Measurements from ENCODE around the gene IFI27. TPM values are rescaled to one million over a fixed set of nuclear protein-coding genes. Genes with fewer than 3 reads are reported as not detected.

Gene IFI27
- total and polyA plus RNA-seq, 2 donors (not counting 1 experiment from before 2014, with no cell fraction given) = 0.15 to 0.81 TPM

GRCh38 chr14:94142247-94142646 is 31.7 kb downstream of the IFI27 start:
- no CpG with 5 or more reads among the region's 3 CpGs for WGBS (ENCODE audit: insufficient coverage)
- no peak overlapping the region for H3K4me3 Mint-ChIP-seq
- Histone ChIP-seq H2AFZ (ENCODE audit: insufficient read depth, low read depth, low read length, poor library complexity, severe bottlenecking) (no peak overlapping the region), H3K36me3 (replicated peaks in 1 of 2; ENCODE audit: control extremely low read depth in 1 of 2, control insufficient read depth in 1 of 2, extremely low read depth in 1 of 2, insufficient read depth in 2 of 2, low read length in 1 of 2) (no peaks in the 10 kb centered on the region), H4K20me1 (ENCODE audit: control insufficient read depth, insufficient read depth, low read length, poor library complexity, severe bottlenecking) (no peaks in the 10 kb centered on the region), H3K4me1 (ENCODE audit: control insufficient read depth in 2 of 2, insufficient read depth in 2 of 2, low read length in 2 of 2) (no peaks in the 10 kb centered on the region), H3K9me3 (ENCODE audit: control extremely low read depth in 1 of 3, control insufficient read depth in 2 of 3, insufficient read depth in 1 of 3, low read length in 2 of 3) (no peaks in the 10 kb centered on the region), H3K4me3 (ENCODE audit: control extremely low read depth in 1 of 5, extremely low read depth in 1 of 5, insufficient read depth in 1 of 5, low read depth in 2 of 5, low read length in 4 of 5) (no peak overlapping the region), H3K79me2 (ENCODE audit: control insufficient read depth, insufficient read depth, low read length) (no peaks in the 10 kb centered on the region), H3K4me2 (replicated peaks; ENCODE audit: low read depth, low read length, poor library complexity, severe bottlenecking) (no peak overlapping the region), H3K27me3 (replicated peaks in 1 of 4; ENCODE audit: control extremely low read depth in 1 of 4, control insufficient read depth in 3 of 4, insufficient read depth in 4 of 4, low read length in 3 of 4) (peaks cover 0 to 2% (median 0%) of the 10 kb centered on the region in 4 experiments), H3K9ac (ENCODE audit: low read length) (no peak overlapping the region), H3K27ac (ENCODE audit: low read length in 2 of 2) (no peak overlapping the region)
- TF ChIP-seq CTCF (IDR thresholded peaks at IDR 0.05) (no peak), EZH2 (IDR thresholded peaks at IDR 0.05; ENCODE audit: borderline replicate concordance, insufficient read depth, low read depth, low read length, poor library complexity, severe bottlenecking) (no peak)
- POLR2A ChIA-PET = no interaction called here
- DNase-seq (no peak), ATAC-seq (ENCODE audit: low read depth) (no peak)
- intact Hi-C loops (cut with micrococcal nuclease) = no loop called here
- no peaks in the 10 kb centered on the region for H3K9me3 Mint-ChIP-seq (ENCODE audit: insufficient read depth)
- H3K27me3 Mint-ChIP-seq = peaks cover 5% of the 10 kb centered on the region
- H3K27ac Mint-ChIP-seq = no peak overlapping the region
- CTCF ChIA-PET = interaction anchor here (1.1 to 9.4 kb wide), 5 partner anchors 10 to 106 kb away, joined by 3 to 195 read pairs (median 10); no protein-coding TSS in a partner anchor
- peaks cover 4% of the 10 kb centered on the region for H3K4me1 Mint-ChIP-seq

GRCh38 chr14:94142836-94143235 is 32.3 kb downstream of the IFI27 start:
- intact Hi-C loops (cut with micrococcal nuclease) = no loop called here
- DNase-seq = no peak
- peaks cover 4% of the 10 kb centered on the region for H3K4me1 Mint-ChIP-seq
- CTCF ChIA-PET = interaction anchor here (0.7 to 9.4 kb wide), 5 partner anchors 10 to 566 kb away, joined by 3 to 195 read pairs (median 10); no protein-coding TSS in a partner anchor
- POLR2A ChIA-PET = no interaction called here
- Histone ChIP-seq H2AFZ (ENCODE audit: insufficient read depth, low read depth, low read length, poor library complexity, severe bottlenecking) (no peak overlapping the region), H3K9ac (ENCODE audit: low read length) (no peak overlapping the region), H3K36me3 (replicated peaks in 1 of 2; ENCODE audit: control extremely low read depth in 1 of 2, control insufficient read depth in 1 of 2, extremely low read depth in 1 of 2, insufficient read depth in 2 of 2, low read length in 1 of 2) (no peaks in the 10 kb centered on the region), H3K4me2 (replicated peaks; ENCODE audit: low read depth, low read length, poor library complexity, severe bottlenecking) (no peak overlapping the region), H3K27ac (ENCODE audit: low read length in 2 of 2) (no peak overlapping the region), H3K27me3 (replicated peaks in 1 of 4; ENCODE audit: control extremely low read depth in 1 of 4, control insufficient read depth in 3 of 4, insufficient read depth in 4 of 4, low read length in 3 of 4) (no peaks in the 10 kb centered on the region), H3K79me2 (ENCODE audit: control insufficient read depth, insufficient read depth, low read length) (no peaks in the 10 kb centered on the region), H3K4me1 (ENCODE audit: control insufficient read depth in 2 of 2, insufficient read depth in 2 of 2, low read length in 2 of 2) (no peaks in the 10 kb centered on the region), H3K4me3 (ENCODE audit: control extremely low read depth in 1 of 5, extremely low read depth in 1 of 5, insufficient read depth in 1 of 5, low read depth in 2 of 5, low read length in 4 of 5) (no peak overlapping the region), H3K9me3 (ENCODE audit: control extremely low read depth in 1 of 3, control insufficient read depth in 2 of 3, insufficient read depth in 1 of 3, low read length in 2 of 3) (no peaks in the 10 kb centered on the region), H4K20me1 (ENCODE audit: control insufficient read depth, insufficient read depth, low read length, poor library complexity, severe bottlenecking) (no peaks in the 10 kb centered on the region)
- TF ChIP-seq EZH2 (IDR thresholded peaks at IDR 0.05; ENCODE audit: borderline replicate concordance, insufficient read depth, low read depth, low read length, poor library complexity, severe bottlenecking) (no peak), CTCF (IDR thresholded peaks at IDR 0.05) (no peak)
- WGBS (ENCODE audit: insufficient coverage) = no CpG with 5 or more reads among the region's 1 CpG
- H3K27me3 Mint-ChIP-seq = peaks cover 4% of the 10 kb centered on the region
- no peaks in the 10 kb centered on the region for H3K9me3 Mint-ChIP-seq (ENCODE audit: insufficient read depth)
- no peak for ATAC-seq (ENCODE audit: low read depth)
- H3K4me3 Mint-ChIP-seq = no peak overlapping the region
- H3K27ac Mint-ChIP-seq = no peak overlapping the region

All from B cell (primary cell).